ENCODE data around the gene HDAC2.
"Not testable (repeated sequence)": the region's sequence is repeated elsewhere in the genome, so short reads cannot be mapped to it uniquely, and the experiment has no call there.

GRCh38 chr6:113931907-113932306 is 39.0 kb downstream of the HDAC2 start:
- TF ChIP-seq CTCF, EZH2phosphoT487 (IDR thresholded peaks at IDR 0.05; ENCODE audit: low read length): not testable (repeated sequence)

All from MM.1S (cell line).